Muscle of arm (tissue), 12 donors: Measurements from ENCODE around the gene CUL3. TPM values are rescaled to one million over a fixed set of nuclear protein-coding genes. Genes with fewer than 3 reads are reported as not detected.

Experiments used
- DNase-seq: peaks from one replicate; pipeline ENCODE4 v3.0.0-alpha.2; 2013
- polyA plus RNA-seq, 12 donors: library from polyadenylated mRNA; unstranded; fragments of 120-200 nt; gene quantifications; one replicate each; pipeline ENCODE4 v1.2.1, GENCODE V29; 2013; ENCODE audit not compliant: insufficient read length in 12 of 12

The CUL3 gene
- polyA plus RNA-seq, 12 donors, result 58.2 to 94.0 (median 85.2) TPM; not detected in 1

GRCh38 chr2:224429441-224429810 lies 155.7 kb downstream of the CUL3 start:
- DNase-seq, result no peak

GRCh38 chr2:224428787-224429440 lies 156.2 kb downstream of the CUL3 start:
- no peak for DNase-seq

- no peak for DNase-seq
Measured at GRCh38 chr2:224427471-224427870, 157.7 kb downstream of the CUL3 start.

- DNase-seq, result no peak
Measured at GRCh38 chr2:224426656-224427055, 158.5 kb downstream of the CUL3 start.

- DNase-seq, result no peak
Measured at GRCh38 chr2:224421065-224421464, 164.1 kb downstream of the CUL3 start.

Other genes starting within 250 kb of the CUL3 start
- 10 to 100 TPM in 3 of 12 donors, 1 to 10 TPM in 7, not detected in 2; 4.3 to 10.5 (median 7.8) TPM for gene FAM124B, start 183.3 kb downstream of the CUL3 start, polyA plus RNA-seq
- under 1 TPM in 4 of 12 donors, not detected in 8; 0.33 to 0.51 (median 0.37) TPM for gene CCDC195, start 131.0 kb upstream of the CUL3 start, polyA plus RNA-seq